GM12873 (cell line): ENCODE measurements around the gene RORC.

ENCODE experiments used
- TF ChIP-seq, protein P1 (sequence below): IDR thresholded peaks from 2 replicates; pipeline ENCODE4 v1.5.1; 2012; ENCODE audit warnings: low read depth, mild to moderate bottlenecking, moderate library complexity, low read length, control low read depth; ENCODE audit not compliant: insufficient read depth; ENCODE audit errors: missing control alignments

RORC gene

DNA sequence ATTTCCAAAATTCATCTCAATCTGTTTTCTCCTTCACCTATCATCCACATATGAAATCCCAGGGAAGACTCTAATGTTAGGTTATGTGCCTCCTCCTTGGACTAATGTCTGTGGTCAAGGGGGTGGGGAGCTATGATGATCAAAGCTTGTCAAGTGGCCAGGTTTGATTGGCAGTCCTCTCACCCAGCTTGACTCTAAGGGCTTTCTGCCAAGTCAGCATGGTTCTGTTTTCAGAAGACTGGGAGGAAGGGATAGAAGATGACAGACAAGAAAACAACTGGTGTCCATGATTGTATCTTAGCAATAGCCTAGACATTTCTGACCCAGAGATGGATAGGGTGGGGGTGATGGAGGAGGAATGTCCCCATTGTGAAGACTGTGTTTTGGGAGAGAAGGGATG, 31.0 kb upstream of the RORC start:
- TF ChIP-seq, protein P1, sequence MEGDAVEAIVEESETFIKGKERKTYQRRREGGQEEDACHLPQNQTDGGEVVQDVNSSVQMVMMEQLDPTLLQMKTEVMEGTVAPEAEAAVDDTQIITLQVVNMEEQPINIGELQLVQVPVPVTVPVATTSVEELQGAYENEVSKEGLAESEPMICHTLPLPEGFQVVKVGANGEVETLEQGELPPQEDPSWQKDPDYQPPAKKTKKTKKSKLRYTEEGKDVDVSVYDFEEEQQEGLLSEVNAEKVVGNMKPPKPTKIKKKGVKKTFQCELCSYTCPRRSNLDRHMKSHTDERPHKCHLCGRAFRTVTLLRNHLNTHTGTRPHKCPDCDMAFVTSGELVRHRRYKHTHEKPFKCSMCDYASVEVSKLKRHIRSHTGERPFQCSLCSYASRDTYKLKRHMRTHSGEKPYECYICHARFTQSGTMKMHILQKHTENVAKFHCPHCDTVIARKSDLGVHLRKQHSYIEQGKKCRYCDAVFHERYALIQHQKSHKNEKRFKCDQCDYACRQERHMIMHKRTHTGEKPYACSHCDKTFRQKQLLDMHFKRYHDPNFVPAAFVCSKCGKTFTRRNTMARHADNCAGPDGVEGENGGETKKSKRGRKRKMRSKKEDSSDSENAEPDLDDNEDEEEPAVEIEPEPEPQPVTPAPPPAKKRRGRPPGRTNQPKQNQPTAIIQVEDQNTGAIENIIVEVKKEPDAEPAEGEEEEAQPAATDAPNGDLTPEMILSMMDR = no peak

- TF ChIP-seq, protein P1 = no peak
Observed at GRCh38 chr1:151860504-151861187, 29.0 kb upstream of the RORC start.

GRCh38 chr1:151859891-151860293, 28.3 kb upstream of the RORC start:
- TF ChIP-seq, protein P1 = no peak

GRCh38 chr1:151858886-151859665, 27.5 kb upstream of the RORC start:
- TF ChIP-seq, protein P1 = no peak

GRCh38 chr1:151858030-151858746, 26.6 kb upstream of the RORC start:
- TF ChIP-seq, protein P1 = no peak

DNA sequence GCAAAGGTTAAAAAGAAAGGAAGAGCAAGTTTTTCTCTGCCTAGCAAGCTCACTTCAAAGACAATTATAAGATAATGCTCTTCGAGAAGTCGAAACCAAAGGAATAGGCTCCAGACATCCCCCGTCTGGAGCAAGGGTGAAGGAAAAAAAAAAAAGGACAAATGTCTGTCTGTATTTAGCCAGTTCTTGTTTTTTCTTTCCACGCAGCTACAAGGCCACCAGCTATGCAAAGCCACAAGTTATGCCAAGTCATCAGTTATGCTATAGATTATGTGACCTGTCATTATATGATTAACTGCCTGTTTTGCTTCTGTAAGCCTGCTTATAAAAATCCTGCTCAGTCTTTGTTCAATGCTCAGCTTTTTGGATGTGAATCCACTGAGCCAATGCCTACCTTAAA, 24.3 kb upstream of the RORC start:
- TF ChIP-seq, protein P1 = no peak

DNA sequence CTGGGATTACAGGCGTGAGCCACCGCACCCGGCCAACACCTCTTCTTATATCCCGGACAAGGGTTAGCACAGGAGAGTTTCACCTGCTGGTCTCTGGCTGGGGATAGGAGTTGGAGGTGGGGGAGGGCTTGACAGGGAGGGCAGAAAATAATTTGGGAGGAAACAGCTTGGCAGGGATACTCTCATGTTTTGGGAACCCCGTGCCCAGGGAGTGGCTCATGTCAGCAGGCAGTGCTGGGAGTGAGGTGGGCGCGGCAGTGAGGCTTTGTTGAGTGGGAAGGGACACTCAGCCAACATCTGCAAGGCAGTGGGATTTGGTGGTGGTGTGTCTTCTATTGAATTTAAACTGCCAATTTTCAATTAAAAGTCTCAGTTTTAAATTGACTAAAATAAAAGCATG, 23.1 kb upstream of the RORC start:
- TF ChIP-seq, protein P1 = no peak
